Fibroblast of skin of left biceps (primary cell): ENCODE data around the gene FEV.

Experiments
- DNase-seq, 2 experiments: peaks; one replicate each; pipeline ENCODE4 v3.0.0-alpha.2; 2013; ENCODE audit warnings: low read depth in 2 of 2

FEV gene

GRCh38 chr2:219017201-219017931, 32.4 kb upstream of the FEV start:
- no peak for DNase-seq

- no peak for DNase-seq
Measured at GRCh38 chr2:219016721-219017120, 31.7 kb upstream of the FEV start.

- DNase-seq = no peak
Measured at GRCh38 chr2:219010873-219011272, 25.9 kb upstream of the FEV start.

- DNase-seq = no peak
Measured at GRCh38 chr2:219010162-219010756, 25.3 kb upstream of the FEV start.

GRCh38 chr2:219009294-219009693, 24.3 kb upstream of the FEV start:
- no peak for DNase-seq

- no peak for DNase-seq
Measured at GRCh38 chr2:219003979-219004378, 19.0 kb upstream of the FEV start.

- DNase-seq = no peak
Measured at GRCh38 chr2:219003267-219003634, 18.3 kb upstream of the FEV start.

- no peak for DNase-seq
Measured at GRCh38 chr2:219002395-219003266, 17.6 kb upstream of the FEV start.

GRCh38 chr2:219001577-219002394, 16.8 kb upstream of the FEV start:
- DNase-seq = no peak

GRCh38 chr2:219001100-219001576, 16.2 kb upstream of the FEV start:
- DNase-seq = no peak

GRCh38 chr2:219000569-219000960, 15.6 kb upstream of the FEV start:
- DNase-seq = no peak

- DNase-seq = no peak
Measured at GRCh38 chr2:218999881-219000568, 15.0 kb upstream of the FEV start.

- DNase-seq = no peak
Measured at GRCh38 chr2:218999021-218999880, 14.3 kb upstream of the FEV start.

- no peak for DNase-seq
Measured at GRCh38 chr2:218998414-218999002, 13.5 kb upstream of the FEV start.

- DNase-seq = no peak
Measured at GRCh38 chr2:218997731-218998130, 12.7 kb upstream of the FEV start.

GRCh38 chr2:218996937-218997336, 12.0 kb upstream of the FEV start:
- DNase-seq = no peak

GRCh38 chr2:218995972-218996711, 11.2 kb upstream of the FEV start:
- DNase-seq = peak; percentile 15 to 16

- no peak for DNase-seq
Measured at GRCh38 chr2:218995561-218995960, 10.6 kb upstream of the FEV start.
